HG02759 (cell line): ENCODE results near the gene SC5D.

ENCODE experiments used
- ATAC-seq: cut with Tn5 transposase; IDR thresholded peaks from one replicate; pipeline ENCODE4 v1.9.1; 2021; ENCODE audit warnings: mild to moderate bottlenecking, moderate library complexity; ENCODE audit not compliant: unreplicated experiment

The SC5D gene

GRCh38 chr11:121328176-121328966 is 35.8 kb downstream of the SC5D start:
- no peak for ATAC-seq

- no peak for ATAC-seq
Observed at GRCh38 chr11:121328967-121329679, 36.6 kb downstream of the SC5D start.

GRCh38 chr11:121329781-121330395 is 37.3 kb downstream of the SC5D start:
- no peak for ATAC-seq

- ATAC-seq = no peak
Observed at GRCh38 chr11:121330614-121331435, 38.3 kb downstream of the SC5D start.

GRCh38 chr11:121334973-121335710 is 42.6 kb downstream of the SC5D start:
- ATAC-seq = no peak

- ATAC-seq = no peak
Observed at GRCh38 chr11:121336279-121336937, 43.8 kb downstream of the SC5D start.

- no peak for ATAC-seq
Observed at GRCh38 chr11:121337078-121337477, 44.5 kb downstream of the SC5D start.

GRCh38 chr11:121337740-121338272 is 45.2 kb downstream of the SC5D start:
- ATAC-seq = no peak

- ATAC-seq = no peak
Observed at GRCh38 chr11:121338536-121338935, 46.0 kb downstream of the SC5D start.

GRCh38 chr11:121340032-121340580 is 47.5 kb downstream of the SC5D start:
- no peak for ATAC-seq

- ATAC-seq = no peak
Observed at GRCh38 chr11:121341609-121342008, 49.0 kb downstream of the SC5D start.

GRCh38 chr11:121344824-121345223 is 52.3 kb downstream of the SC5D start:
- ATAC-seq = no peak

GRCh38 chr11:121347094-121347493 is 54.5 kb downstream of the SC5D start:
- no peak for ATAC-seq

- no peak for ATAC-seq
Observed at GRCh38 chr11:121347813-121348212, 55.2 kb downstream of the SC5D start.

GRCh38 chr11:121348220-121348875 is 55.8 kb downstream of the SC5D start:
- ATAC-seq = no peak

GRCh38 chr11:121349790-121350189 is 57.2 kb downstream of the SC5D start:
- ATAC-seq = no peak

- ATAC-seq = no peak
Observed at GRCh38 chr11:121350314-121351082, 57.9 kb downstream of the SC5D start.

- no peak for ATAC-seq
Observed at GRCh38 chr11:121351083-121351630, 58.6 kb downstream of the SC5D start.
